ENCODE measurements around the gene HDAC2. TPM values are rescaled to one million over a fixed set of nuclear protein-coding genes. Genes with fewer than 3 reads are reported as not detected.

HDAC2 gene
- total RNA-seq, 1 donor from 2014 or later = 185 TPM

- Mint-ChIP-seq H3K9me3 (ENCODE audit: unreplicated experiment) (no peaks in the 10 kb centered on the region), H3K4me1 (ENCODE audit: unreplicated experiment) (peaks cover 5% of the 10 kb centered on the region), H3K27ac (ENCODE audit: unreplicated experiment) (no peak overlapping the region), H3K27me3 (ENCODE audit: unreplicated experiment) (no peaks in the 10 kb centered on the region), H3K4me3 (ENCODE audit: unreplicated experiment) (no peak overlapping the region), H3K36me3 (ENCODE audit: low read depth, unreplicated experiment) (no peaks in the 10 kb centered on the region)
- DNase-seq (ENCODE audit: low spot score) = no peak
- TF ChIP-seq, protein P1, sequence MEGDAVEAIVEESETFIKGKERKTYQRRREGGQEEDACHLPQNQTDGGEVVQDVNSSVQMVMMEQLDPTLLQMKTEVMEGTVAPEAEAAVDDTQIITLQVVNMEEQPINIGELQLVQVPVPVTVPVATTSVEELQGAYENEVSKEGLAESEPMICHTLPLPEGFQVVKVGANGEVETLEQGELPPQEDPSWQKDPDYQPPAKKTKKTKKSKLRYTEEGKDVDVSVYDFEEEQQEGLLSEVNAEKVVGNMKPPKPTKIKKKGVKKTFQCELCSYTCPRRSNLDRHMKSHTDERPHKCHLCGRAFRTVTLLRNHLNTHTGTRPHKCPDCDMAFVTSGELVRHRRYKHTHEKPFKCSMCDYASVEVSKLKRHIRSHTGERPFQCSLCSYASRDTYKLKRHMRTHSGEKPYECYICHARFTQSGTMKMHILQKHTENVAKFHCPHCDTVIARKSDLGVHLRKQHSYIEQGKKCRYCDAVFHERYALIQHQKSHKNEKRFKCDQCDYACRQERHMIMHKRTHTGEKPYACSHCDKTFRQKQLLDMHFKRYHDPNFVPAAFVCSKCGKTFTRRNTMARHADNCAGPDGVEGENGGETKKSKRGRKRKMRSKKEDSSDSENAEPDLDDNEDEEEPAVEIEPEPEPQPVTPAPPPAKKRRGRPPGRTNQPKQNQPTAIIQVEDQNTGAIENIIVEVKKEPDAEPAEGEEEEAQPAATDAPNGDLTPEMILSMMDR (IDR thresholded peaks at IDR 0.05; ENCODE audit: unreplicated experiment) = no peak
Observed at GRCh38 chr6:114009192-114009591, 38.2 kb upstream of the HDAC2 start.

DNA sequence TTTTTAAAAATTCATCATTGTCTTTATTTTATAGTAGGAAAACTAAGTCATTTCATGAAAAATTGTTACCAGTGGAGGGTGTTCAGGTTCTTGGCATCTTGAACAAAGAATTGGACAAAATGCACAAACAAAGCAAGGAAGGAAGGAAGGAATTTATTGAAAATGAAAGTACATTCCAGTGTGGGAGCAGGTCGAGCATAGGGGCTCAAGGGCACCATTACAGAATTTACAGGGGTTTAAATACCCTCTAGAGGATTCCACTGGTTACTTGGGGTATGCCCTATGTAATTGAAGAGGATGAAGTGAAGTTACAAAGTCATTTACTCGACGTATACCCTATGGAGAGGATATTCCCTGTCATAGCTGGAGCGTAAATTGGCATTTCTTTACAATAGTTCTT, 37.4 kb upstream of the HDAC2 start:
- Mint-ChIP-seq H3K4me3 (ENCODE audit: unreplicated experiment) (no peak overlapping the region), H3K4me1 (ENCODE audit: unreplicated experiment) (peaks cover 5% of the 10 kb centered on the region), H3K27ac (ENCODE audit: unreplicated experiment) (no peak overlapping the region), H3K36me3 (ENCODE audit: low read depth, unreplicated experiment) (no peaks in the 10 kb centered on the region), H3K27me3 (ENCODE audit: unreplicated experiment) (no peaks in the 10 kb centered on the region), H3K9me3 (ENCODE audit: unreplicated experiment) (no peaks in the 10 kb centered on the region)
- no peak for DNase-seq (ENCODE audit: low spot score)
- TF ChIP-seq, protein P1 (IDR thresholded peaks at IDR 0.05; ENCODE audit: unreplicated experiment) = no peak

- H3K4me1 Mint-ChIP-seq (ENCODE audit: unreplicated experiment) = peaks cover 5% of the 10 kb centered on the region
- TF ChIP-seq, protein P1 (IDR thresholded peaks at IDR 0.05; ENCODE audit: unreplicated experiment) = no peak
- no peak for DNase-seq (ENCODE audit: low spot score)
- no peak overlapping the region for H3K4me3 Mint-ChIP-seq (ENCODE audit: unreplicated experiment)
- no peak overlapping the region for H3K27ac Mint-ChIP-seq (ENCODE audit: unreplicated experiment)
- no peaks in the 10 kb centered on the region for H3K9me3 Mint-ChIP-seq (ENCODE audit: unreplicated experiment)
- no peaks in the 10 kb centered on the region for H3K27me3 Mint-ChIP-seq (ENCODE audit: unreplicated experiment)
- no peaks in the 10 kb centered on the region for H3K36me3 Mint-ChIP-seq (ENCODE audit: low read depth, unreplicated experiment)
Observed at GRCh38 chr6:114007516-114007915, 36.6 kb upstream of the HDAC2 start.

DNA sequence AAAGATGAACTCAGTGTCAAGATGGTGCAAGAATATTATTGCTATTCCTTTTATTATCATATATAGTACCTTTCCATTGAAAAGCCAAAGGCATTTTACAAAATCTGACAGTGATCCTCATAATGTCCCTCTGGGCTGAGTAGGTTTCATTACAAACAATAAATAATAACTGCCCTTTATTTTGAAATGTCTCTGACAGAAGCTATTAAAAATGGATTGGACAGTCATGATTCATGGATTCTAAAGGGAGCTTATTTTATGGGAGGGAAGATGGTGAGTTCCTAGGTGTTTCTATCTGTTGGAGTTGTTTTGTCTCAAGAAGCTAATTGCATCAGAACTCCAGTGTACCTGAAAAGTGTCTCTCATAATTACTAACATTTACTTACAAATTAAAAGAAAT, 30.4 kb upstream of the HDAC2 start:
- Mint-ChIP-seq H3K27me3 (ENCODE audit: unreplicated experiment) (peaks cover 2% of the 10 kb centered on the region), H3K4me3 (ENCODE audit: unreplicated experiment) (no peak overlapping the region), H3K9me3 (ENCODE audit: unreplicated experiment) (no peaks in the 10 kb centered on the region), H3K27ac (ENCODE audit: unreplicated experiment) (no peak overlapping the region), H3K36me3 (ENCODE audit: low read depth, unreplicated experiment) (peaks cover 15% of the 10 kb centered on the region), H3K4me1 (ENCODE audit: unreplicated experiment) (no peaks in the 10 kb centered on the region)
- DNase-seq (ENCODE audit: low spot score) = no peak
- TF ChIP-seq, protein P1 (IDR thresholded peaks at IDR 0.05; ENCODE audit: unreplicated experiment) = no peak

DNA sequence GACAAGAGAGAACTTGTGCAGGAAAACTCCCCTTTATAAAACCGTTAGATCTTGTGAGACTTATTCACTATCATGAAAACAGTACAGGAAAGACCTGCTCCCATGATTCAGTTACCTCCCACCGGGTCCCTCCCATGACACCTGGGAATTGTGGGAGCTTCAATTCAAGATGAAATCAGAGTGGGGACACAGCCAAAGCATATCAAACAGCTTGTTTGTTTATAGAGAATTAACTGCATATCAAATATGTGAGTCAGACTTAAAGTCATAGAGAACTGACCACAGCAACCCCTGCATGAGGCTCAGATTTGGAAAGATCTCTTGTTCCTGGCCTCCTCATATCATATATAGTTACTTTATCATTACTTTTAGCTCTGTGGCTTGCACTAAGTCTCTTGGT, 29.1 kb upstream of the HDAC2 start:
- H3K4me3 Mint-ChIP-seq (ENCODE audit: unreplicated experiment) = no peak overlapping the region
- H3K27ac Mint-ChIP-seq (ENCODE audit: unreplicated experiment) = no peak overlapping the region
- TF ChIP-seq, protein P1 (IDR thresholded peaks at IDR 0.05; ENCODE audit: unreplicated experiment) = no peak
- H3K36me3 Mint-ChIP-seq (ENCODE audit: low read depth, unreplicated experiment) = peaks cover 15% of the 10 kb centered on the region
- H3K4me1 Mint-ChIP-seq (ENCODE audit: unreplicated experiment) = peaks cover 2% of the 10 kb centered on the region
- no peaks in the 10 kb centered on the region for H3K9me3 Mint-ChIP-seq (ENCODE audit: unreplicated experiment)
- DNase-seq (ENCODE audit: low spot score) = no peak
- peaks cover 6% of the 10 kb centered on the region for H3K27me3 Mint-ChIP-seq (ENCODE audit: unreplicated experiment)
